IMR-90 (cell line): Measurements from ENCODE around the gene IL23R. TPM values are rescaled to one million over a fixed set of nuclear protein-coding genes. Genes with fewer than 3 reads are reported as not detected.

Experiments used
- ATAC-seq: fragments of 200-7000 bp; cut with Tn5 transposase; 2 replicates; pipeline ENCODE4 v1.9.1; 2020; ENCODE audit warnings: low read depth, mild to moderate bottlenecking, moderate library complexity
- BruUV-seq: library from RNA; stranded (reverse); fragments of 400-500 nt; replicated peaks from 2 replicates; lab custom pipeline; 2021; lab: Mats Ljungman, UMichigan
- CTCF ChIA-PET: fragments of 300-600 bp; formaldehyde crosslinking; extraction: SDS; loops from one replicate; lab custom pipeline; 2021; ENCODE audit warnings: antibody characterized with exemption; lab: Yijun Ruan, JAX
- POLR2A ChIA-PET: fragments of 300-600 bp; sonication (Branson Sonifier 250); formaldehyde crosslinking; loops from one replicate; lab custom pipeline; 2022; ENCODE audit warnings: antibody characterized with exemption; ENCODE audit not compliant: unreplicated experiment; lab: Charles Lee
- DNase-seq: peaks from one replicate; pipeline ENCODE4 v3.0.0; 2013
- H2AFZ ChIP-seq: replicated peaks from 2 replicates; pipeline ENCODE3; 2013; ENCODE audit warnings: low read length, mild to moderate bottlenecking; ENCODE audit not compliant: poor library complexity
- H2AK5ac ChIP-seq: 2 replicates; pipeline ENCODE4 v1.6.1; 2013; ENCODE audit warnings: low read depth, low read length, inconsistent platforms
- H2AK9ac ChIP-seq: replicated peaks from 2 replicates; pipeline ENCODE3; 2013; ENCODE audit warnings: mild to moderate bottlenecking, low read depth, low read length, moderate library complexity; ENCODE audit not compliant: poor library complexity
- H2BK120ac ChIP-seq: 2 replicates; pipeline ENCODE4 v1.6.1; 2013; ENCODE audit warnings: low read depth, low read length, inconsistent platforms
- H2BK15ac ChIP-seq: 3 replicates; pipeline ENCODE4 v1.6.1; 2013; ENCODE audit warnings: low read depth, low read length, inconsistent platforms
- H2BK20ac ChIP-seq: 2 replicates; pipeline ENCODE4 v1.6.1; 2013; ENCODE audit warnings: low read depth, mild to moderate bottlenecking, inconsistent platforms, low read length, moderate library complexity
- H2BK5ac ChIP-seq: 2 replicates; pipeline ENCODE4 v1.6.1; 2013; ENCODE audit warnings: mild to moderate bottlenecking, low read depth, low read length, inconsistent platforms; ENCODE audit not compliant: poor library complexity, severe bottlenecking
- H3K14ac ChIP-seq: replicated peaks from 2 replicates; pipeline ENCODE4 v1.6.1; 2013; ENCODE audit warnings: low read depth, low read length, inconsistent platforms
- H3K18ac ChIP-seq: 2 replicates; pipeline ENCODE4 v1.6.1; 2013; ENCODE audit warnings: low read depth, low read length, control low read depth
- H3K23ac ChIP-seq: 2 replicates; pipeline ENCODE4 v1.6.1; 2013; ENCODE audit warnings: low read depth, low read length, inconsistent platforms
- H3K27ac ChIP-seq: 2 replicates; pipeline ENCODE4 v1.5.1; 2013; ENCODE audit warnings: mild to moderate bottlenecking, control low read depth, low read length; ENCODE audit not compliant: insufficient read depth
- H3K27me3 ChIP-seq: 2 replicates; pipeline ENCODE4 v1.6.1; 2013; ENCODE audit warnings: low read length; ENCODE audit not compliant: control insufficient read depth, insufficient read depth
- H3K36me3 ChIP-seq: 2 replicates; pipeline ENCODE4 v1.6.1; 2013; ENCODE audit warnings: low read length, mixed read lengths; ENCODE audit not compliant: control insufficient read depth, insufficient read depth
- H3K4ac ChIP-seq: 2 replicates; pipeline ENCODE4 v1.6.1; 2013; ENCODE audit warnings: low read depth, low read length, inconsistent platforms
- H3K4me1 ChIP-seq: 2 replicates; pipeline ENCODE4 v1.6.1; 2013; ENCODE audit warnings: low read length, mixed read lengths; ENCODE audit not compliant: control insufficient read depth, insufficient read depth
- H3K4me2 ChIP-seq: 2 replicates; pipeline ENCODE4 v1.6.1; 2013; ENCODE audit warnings: low read depth, mild to moderate bottlenecking, control low read depth, low read length, moderate library complexity
- H3K4me3 ChIP-seq: 2 replicates; pipeline ENCODE4 v1.5.1; 2013; ENCODE audit warnings: low read depth, mild to moderate bottlenecking, control low read depth, low read length, moderate library complexity; ENCODE audit not compliant: insufficient read depth
- H3K56ac ChIP-seq: 2 replicates; pipeline ENCODE4 v1.6.1; 2013; ENCODE audit warnings: low read length, inconsistent platforms; ENCODE audit not compliant: insufficient read depth; ENCODE audit errors: extremely low read depth
- H3K79me1 ChIP-seq, 2 experiments: 2 replicates each; pipeline ENCODE4 v1.6.1; 2013; ENCODE audit warnings: low read length in 2 of 2, inconsistent platforms in 1 of 2, low read depth in 1 of 2
- H3K9ac ChIP-seq: 2 replicates; pipeline ENCODE4 v1.6.1; 2013; ENCODE audit warnings: low read depth, low read length, control low read depth
- H3K9me1 ChIP-seq: 2 replicates; pipeline ENCODE4 v1.6.1; 2013; ENCODE audit warnings: low read length, inconsistent platforms; ENCODE audit not compliant: insufficient read depth
- H3K9me3 ChIP-seq: 2 replicates; pipeline ENCODE4 v1.6.1; 2013; ENCODE audit warnings: low read length; ENCODE audit not compliant: control insufficient read depth, insufficient read depth
- H4K20me1 ChIP-seq: 2 replicates; pipeline ENCODE4 v1.6.1; 2013; ENCODE audit warnings: low read length, inconsistent platforms; ENCODE audit not compliant: insufficient read depth
- H4K5ac ChIP-seq: 2 replicates; pipeline ENCODE4 v1.6.1; 2013; ENCODE audit warnings: mild to moderate bottlenecking, low read depth, low read length, control low read depth
- H4K8ac ChIP-seq, 2 experiments: 2 replicates each; pipeline ENCODE4 v1.6.1; 2013; ENCODE audit warnings: low read depth in 2 of 2, low read length in 2 of 2, control low read depth in 1 of 2, inconsistent platforms in 1 of 2
- H4K91ac ChIP-seq: 2 replicates; pipeline ENCODE4 v1.6.1; 2013; ENCODE audit warnings: low read depth, low read length, inconsistent platforms; ENCODE audit not compliant: insufficient read depth
- BHLHE40 ChIP-seq: fragments of 150-350 bp; IDR thresholded peaks from 2 replicates; pipeline ENCODE4 v1.6.1; 2016; ENCODE audit warnings: mild to moderate bottlenecking, low read depth, low read length
- CEBPB ChIP-seq: IDR thresholded peaks from 2 replicates; pipeline ENCODE4 v1.6.1; 2012; ENCODE audit warnings: low read depth, low read length, improper control_type of control experiment
- CHD1 ChIP-seq: IDR thresholded peaks from 2 replicates; pipeline ENCODE4 v1.6.1; 2012; ENCODE audit warnings: low read depth, low read length, improper control_type of control experiment
- FOS ChIP-seq: fragments of 150-350 bp; IDR thresholded peaks from 2 replicates; pipeline ENCODE4 v1.6.1; 2016; ENCODE audit warnings: low read depth, low read length
- MAFK ChIP-seq: IDR thresholded peaks from 2 replicates; pipeline ENCODE4 v1.6.1; 2012; ENCODE audit warnings: low read depth, low read length, improper control_type of control experiment
- MAZ ChIP-seq: IDR thresholded peaks from 2 replicates; pipeline ENCODE4 v1.6.1; 2012; ENCODE audit warnings: low read depth, mild to moderate bottlenecking, low read length, improper control_type of control experiment, moderate library complexity, borderline replicate concordance
- MXI1 ChIP-seq: IDR thresholded peaks from 2 replicates; pipeline ENCODE4 v1.6.1; 2012; ENCODE audit warnings: low read depth, mild to moderate bottlenecking, low read length, moderate library complexity, borderline replicate concordance
- NFE2L2 ChIP-seq: fragments of 150-350 bp; IDR thresholded peaks from 2 replicates; pipeline ENCODE4 v1.6.1; 2016; ENCODE audit warnings: low read depth, mild to moderate bottlenecking, low read length
- POLR2A ChIP-seq: IDR thresholded peaks from 2 replicates; pipeline ENCODE4 v1.6.1; 2012; ENCODE audit warnings: mild to moderate bottlenecking, low read depth, low read length
- RAD21 ChIP-seq: IDR thresholded peaks from 2 replicates; pipeline ENCODE4 v1.6.1; 2012; ENCODE audit warnings: low read length, improper control_type of control experiment
- RCOR1 ChIP-seq: IDR thresholded peaks from 2 replicates; pipeline ENCODE4 v1.6.1; 2012; ENCODE audit warnings: mild to moderate bottlenecking, low read length, improper control_type of control experiment; ENCODE audit not compliant: insufficient replicate concordance
- RFX5 ChIP-seq: IDR thresholded peaks from 2 replicates; pipeline ENCODE4 v1.8.0; 2012; ENCODE audit warnings: low read depth, mild to moderate bottlenecking, low read length, moderate library complexity
- SMC3 ChIP-seq: fragments of 150-350 bp; IDR thresholded peaks from 2 replicates; pipeline ENCODE4 v1.6.1; 2016; ENCODE audit warnings: low read depth, mild to moderate bottlenecking, antibody characterized with exemption, low read length, moderate library complexity
- USF2 ChIP-seq: fragments of 150-350 bp; IDR thresholded peaks from 2 replicates; pipeline ENCODE4 v1.6.1; 2017; ENCODE audit warnings: mild to moderate bottlenecking, antibody characterized with exemption, low read length, low read depth
- WGBS, 2 experiments: methylation state at CpG; one replicate each; pipeline versions ENCODE4 v1.1.5 to v1.1.7; 2013; ENCODE audit warnings: missing lambda C conversion rate in 2 of 2; ENCODE audit not compliant: insufficient read length in 1 of 2; ENCODE audit errors: extremely low coverage in 2 of 2; 5-methylcytosine and 5-hydroxymethylcytosine counted together
- dilution Hi-C: fragments of 300-500 bp; cut with HindIII; formaldehyde crosslinking; loops from one replicate; pipeline ENCODE4 v1.14.3; 2018; ENCODE audit warnings: low sequenced_read_pairs; ENCODE audit not compliant: unreplicated experiment
- in situ Hi-C: fragments of 300-500 bp; cut with MboI; formaldehyde crosslinking; loops from 3 replicates; pipeline ENCODE4 v1.14.3; 2019; ENCODE audit warnings: low sequenced_read_pairs, inconsistent platforms, mixed read lengths
- intact Hi-C: fragments of 100-400 bp; cut with micrococcal nuclease; formaldehyde crosslinking; loops from 2 replicates; pipeline ENCODE4 v1.10.0; 2022
- polyA plus RNA-seq, 3 experiments: library from polyadenylated mRNA; depleted of rRNA; stranded (reverse); fragments of >200 nt; gene quantifications; 2 replicates each; pipeline ENCODE4 v1.2.3, GENCODE V29; 2012; ENCODE audit warnings: low replicate concordance in 1 of 3
- total RNA-seq: library from RNA; depleted of rRNA; stranded (reverse); fragments of >200 nt; gene quantifications from 2 replicates; pipeline ENCODE4 v1.2.3, GENCODE V29; 2012
- TF ChIP-seq, protein P1 (sequence below): conservative IDR thresholded peaks from 2 replicates; pipeline ENCODE4 v1.5.1; 2012; ENCODE audit warnings: mild to moderate bottlenecking, low read depth, low read length, improper control_type of control experiment

IL23R gene
- total and polyA plus RNA-seq, 2 of the 4 experiments (the other 2 are of a cell fraction): not detected

DNA sequence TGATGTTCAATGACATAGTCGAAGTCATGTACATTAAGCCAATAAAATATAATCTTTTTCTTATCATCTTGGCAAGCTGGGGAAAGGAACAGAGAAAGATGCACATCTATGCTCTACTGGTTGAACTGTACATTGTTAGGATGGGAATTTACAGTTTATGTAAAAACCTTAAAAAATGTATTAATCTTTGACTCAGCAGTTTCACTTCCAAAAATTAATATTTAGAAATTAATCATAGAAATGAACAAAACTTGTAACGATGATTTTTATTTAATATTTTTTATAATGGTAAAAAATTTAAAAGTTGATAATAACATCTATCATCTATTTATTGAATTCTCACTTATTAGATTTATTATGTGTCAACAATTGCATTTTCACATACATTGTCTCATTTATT is 25.8 kb upstream of the IL23R start:
- Histone ChIP-seq H3K18ac (no peak overlapping the region), H2AK9ac (no peak overlapping the region), H3K4me1 (peaks cover 2% of the 10 kb centered on the region; the same call in 1 of the 2 replicates), H4K5ac (no peak overlapping the region), H3K4me3 (no peak overlapping the region), H2BK20ac (no peak overlapping the region), H3K27ac (no peak overlapping the region), H2AFZ (no peak overlapping the region), H2AK5ac (no peak overlapping the region), H4K20me1 (no peaks in the 10 kb centered on the region), H3K14ac (no peak overlapping the region), H3K4ac (no peak overlapping the region), H3K9me3 (no peaks in the 10 kb centered on the region), H4K91ac (no peak overlapping the region), H2BK5ac (no peak overlapping the region), H3K4me2 (no peak overlapping the region), H3K79me1 (no peaks in the 10 kb centered on the region), H3K23ac (no peak overlapping the region), H2BK120ac (no peak overlapping the region), H3K9ac (no peak overlapping the region), H3K9me1 (no peaks in the 10 kb centered on the region), H3K36me3 (no peaks in the 10 kb centered on the region), H4K8ac (no peak overlapping the region), H2BK15ac (no peak overlapping the region), H3K27me3 (no peaks in the 10 kb centered on the region), H3K56ac (no peak overlapping the region)
- ChIA-PET POLR2A (no interaction called here), CTCF (no interaction called here)
- DNase-seq (no peak), ATAC-seq (no peak)
- no peak for TF ChIP-seq BHLHE40
- no peak for TF ChIP-seq RFX5
- TF ChIP-seq, protein P1, sequence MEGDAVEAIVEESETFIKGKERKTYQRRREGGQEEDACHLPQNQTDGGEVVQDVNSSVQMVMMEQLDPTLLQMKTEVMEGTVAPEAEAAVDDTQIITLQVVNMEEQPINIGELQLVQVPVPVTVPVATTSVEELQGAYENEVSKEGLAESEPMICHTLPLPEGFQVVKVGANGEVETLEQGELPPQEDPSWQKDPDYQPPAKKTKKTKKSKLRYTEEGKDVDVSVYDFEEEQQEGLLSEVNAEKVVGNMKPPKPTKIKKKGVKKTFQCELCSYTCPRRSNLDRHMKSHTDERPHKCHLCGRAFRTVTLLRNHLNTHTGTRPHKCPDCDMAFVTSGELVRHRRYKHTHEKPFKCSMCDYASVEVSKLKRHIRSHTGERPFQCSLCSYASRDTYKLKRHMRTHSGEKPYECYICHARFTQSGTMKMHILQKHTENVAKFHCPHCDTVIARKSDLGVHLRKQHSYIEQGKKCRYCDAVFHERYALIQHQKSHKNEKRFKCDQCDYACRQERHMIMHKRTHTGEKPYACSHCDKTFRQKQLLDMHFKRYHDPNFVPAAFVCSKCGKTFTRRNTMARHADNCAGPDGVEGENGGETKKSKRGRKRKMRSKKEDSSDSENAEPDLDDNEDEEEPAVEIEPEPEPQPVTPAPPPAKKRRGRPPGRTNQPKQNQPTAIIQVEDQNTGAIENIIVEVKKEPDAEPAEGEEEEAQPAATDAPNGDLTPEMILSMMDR: no peak
- TF ChIP-seq POLR2A: no peak
- TF ChIP-seq CHD1: no peak
- TF ChIP-seq MAFK: no peak
- no peak for TF ChIP-seq MAZ
- TF ChIP-seq RAD21: no peak
- no peak for TF ChIP-seq FOS
- TF ChIP-seq MXI1: no peak
- TF ChIP-seq RCOR1: no peak
- TF ChIP-seq NFE2L2: no peak
- TF ChIP-seq USF2: no peak
- TF ChIP-seq SMC3: no peak
- TF ChIP-seq CEBPB: no peak
- in situ Hi-C loops: no loop called here
- intact Hi-C loops: no loop called here
- no CpG with 5 or more reads among the region's 2 CpGs for WGBS, 2 experiments
- dilution Hi-C loops: no loop called here
- BruUV-seq: no TSS peak
